ENCODE measurements around the gene CACNG4.

The CACNG4 gene

DNA sequence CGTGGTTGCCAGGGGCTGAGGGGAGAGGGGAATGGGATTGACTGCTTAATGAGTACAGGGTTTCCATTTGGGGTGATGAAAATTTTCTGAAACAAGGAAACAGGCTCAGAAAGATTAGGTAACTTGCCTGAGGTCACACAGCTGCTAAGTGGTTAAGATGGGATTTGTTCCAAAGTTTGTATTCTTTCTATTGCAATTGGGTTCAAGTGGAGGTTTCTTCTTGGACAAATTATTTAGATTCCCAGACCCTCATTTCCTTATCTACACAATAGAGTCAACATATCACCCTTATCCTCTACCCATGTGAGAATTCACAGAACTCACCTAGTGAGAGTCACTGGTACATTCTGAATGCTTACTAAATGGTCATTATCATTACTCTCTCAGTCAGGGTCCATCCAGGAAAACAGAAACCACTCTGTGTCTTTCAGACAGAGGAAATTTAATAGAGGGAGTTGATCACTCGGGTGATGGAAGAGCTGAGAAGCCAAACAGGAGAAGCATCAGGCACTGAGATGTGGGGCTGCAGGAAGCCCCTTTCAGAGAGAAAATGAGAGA lies 22.6 kb downstream of the CACNG4 start:
- no peak for DNase-seq (ENCODE audit: low spot score)
- TF ChIP-seq, protein P1, sequence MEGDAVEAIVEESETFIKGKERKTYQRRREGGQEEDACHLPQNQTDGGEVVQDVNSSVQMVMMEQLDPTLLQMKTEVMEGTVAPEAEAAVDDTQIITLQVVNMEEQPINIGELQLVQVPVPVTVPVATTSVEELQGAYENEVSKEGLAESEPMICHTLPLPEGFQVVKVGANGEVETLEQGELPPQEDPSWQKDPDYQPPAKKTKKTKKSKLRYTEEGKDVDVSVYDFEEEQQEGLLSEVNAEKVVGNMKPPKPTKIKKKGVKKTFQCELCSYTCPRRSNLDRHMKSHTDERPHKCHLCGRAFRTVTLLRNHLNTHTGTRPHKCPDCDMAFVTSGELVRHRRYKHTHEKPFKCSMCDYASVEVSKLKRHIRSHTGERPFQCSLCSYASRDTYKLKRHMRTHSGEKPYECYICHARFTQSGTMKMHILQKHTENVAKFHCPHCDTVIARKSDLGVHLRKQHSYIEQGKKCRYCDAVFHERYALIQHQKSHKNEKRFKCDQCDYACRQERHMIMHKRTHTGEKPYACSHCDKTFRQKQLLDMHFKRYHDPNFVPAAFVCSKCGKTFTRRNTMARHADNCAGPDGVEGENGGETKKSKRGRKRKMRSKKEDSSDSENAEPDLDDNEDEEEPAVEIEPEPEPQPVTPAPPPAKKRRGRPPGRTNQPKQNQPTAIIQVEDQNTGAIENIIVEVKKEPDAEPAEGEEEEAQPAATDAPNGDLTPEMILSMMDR (IDR thresholded peaks at IDR 0.05; ENCODE audit: extremely low read depth, missing control alignments), result no peak

DNA sequence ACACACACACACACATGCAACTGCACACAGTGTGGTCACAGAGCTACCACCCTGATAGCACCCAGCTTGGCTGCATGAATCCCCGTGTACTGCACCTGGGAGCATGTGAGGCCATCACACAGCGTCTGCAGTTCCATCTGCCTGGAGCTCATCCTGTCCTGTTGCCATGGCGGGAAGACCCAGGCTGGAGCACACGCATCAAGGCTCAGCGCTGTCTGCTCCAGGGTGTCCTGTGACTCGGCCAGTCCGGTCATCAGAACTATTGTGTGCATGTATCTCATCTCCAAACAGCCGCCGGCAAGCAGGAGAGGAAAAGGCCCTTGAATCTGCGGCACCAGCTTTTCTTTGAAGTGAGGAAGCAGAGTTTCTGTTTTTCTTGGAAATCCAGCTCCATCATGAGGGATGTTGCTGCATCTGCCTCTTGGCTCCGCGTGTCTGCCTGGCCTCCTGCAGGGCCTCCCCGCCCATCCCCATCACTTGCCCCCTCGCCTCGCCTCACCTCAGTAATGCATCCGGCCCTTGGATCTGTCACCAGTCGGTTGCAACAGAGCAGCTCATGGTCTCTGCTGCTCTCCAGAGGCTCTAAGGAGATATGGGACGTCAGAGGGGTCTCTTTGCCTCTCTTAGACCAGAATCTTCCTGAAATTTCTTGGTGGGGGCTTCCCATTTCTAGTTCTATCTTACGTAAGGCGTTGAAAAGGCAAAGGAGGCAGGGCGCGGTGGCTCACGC lies 23.7 kb downstream of the CACNG4 start:
- DNase-seq (ENCODE audit: low spot score), result no peak
- TF ChIP-seq, protein P1 (IDR thresholded peaks at IDR 0.05; ENCODE audit: extremely low read depth, missing control alignments), result no peak

DNA sequence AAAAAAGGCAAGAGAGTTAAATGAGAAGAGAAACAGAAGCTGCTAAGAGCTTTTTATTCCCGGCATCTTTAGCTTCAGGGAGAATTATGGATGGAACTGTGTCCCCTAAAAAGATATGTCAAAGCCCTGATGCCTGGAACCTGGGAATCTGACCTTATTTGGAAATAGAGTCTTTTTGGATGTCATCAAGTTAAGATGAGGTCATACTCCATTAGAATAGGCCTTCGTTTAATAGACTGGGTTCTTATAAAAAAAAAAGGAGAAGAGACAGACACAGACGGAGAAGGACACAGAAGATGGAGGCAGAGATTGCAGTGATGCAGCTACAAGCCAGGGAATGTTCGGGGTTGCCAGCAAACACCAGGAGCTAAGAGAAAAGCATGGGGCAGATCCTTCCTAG lies 24.6 kb downstream of the CACNG4 start:
- DNase-seq (ENCODE audit: low spot score), result no peak
- TF ChIP-seq, protein P1 (IDR thresholded peaks at IDR 0.05; ENCODE audit: extremely low read depth, missing control alignments), result no peak

DNA sequence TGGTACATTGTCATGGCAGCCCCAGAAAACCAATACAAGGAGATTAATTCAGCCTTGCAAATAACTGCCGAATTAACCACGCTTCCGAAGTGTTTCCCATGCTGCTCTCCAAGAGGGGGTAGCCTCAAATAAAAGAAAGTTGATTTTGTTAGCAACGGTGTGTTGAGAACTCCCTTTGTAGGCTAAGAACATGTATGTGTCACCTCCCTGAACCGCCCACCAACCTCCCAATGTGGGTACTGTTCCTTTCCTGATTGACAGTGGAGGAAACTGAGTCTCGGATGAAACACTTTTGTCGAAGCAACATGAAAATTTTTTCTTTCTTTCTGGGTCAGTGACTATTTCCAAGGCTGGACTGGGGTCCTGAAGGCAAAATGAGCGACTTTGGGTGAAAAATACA lies 25.1 kb downstream of the CACNG4 start:
- TF ChIP-seq, protein P1 (IDR thresholded peaks at IDR 0.05; ENCODE audit: extremely low read depth, missing control alignments), result no peak
- no peak for DNase-seq (ENCODE audit: low spot score)

DNA sequence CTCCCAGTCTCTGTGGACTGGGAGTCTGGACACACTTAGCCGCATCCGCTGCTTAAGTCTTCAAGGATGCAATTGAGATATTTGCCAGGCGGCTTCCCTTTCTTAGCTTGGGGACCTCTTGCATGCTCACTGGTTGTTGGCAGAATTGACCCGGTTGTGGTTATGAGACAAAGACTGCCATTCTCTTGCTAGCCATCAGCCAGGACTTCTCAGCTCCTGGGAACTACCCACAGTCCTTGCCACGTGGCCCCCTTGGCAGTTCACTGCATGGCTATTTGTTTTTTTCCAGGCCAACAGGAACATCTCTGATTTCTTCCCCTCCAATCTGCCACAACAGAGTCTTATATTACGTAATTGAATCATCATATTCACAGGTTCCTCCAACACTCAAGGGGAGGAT lies 25.5 kb downstream of the CACNG4 start:
- DNase-seq (ENCODE audit: low spot score), result no peak
- TF ChIP-seq, protein P1 (IDR thresholded peaks at IDR 0.05; ENCODE audit: extremely low read depth, missing control alignments), result no peak

DNA sequence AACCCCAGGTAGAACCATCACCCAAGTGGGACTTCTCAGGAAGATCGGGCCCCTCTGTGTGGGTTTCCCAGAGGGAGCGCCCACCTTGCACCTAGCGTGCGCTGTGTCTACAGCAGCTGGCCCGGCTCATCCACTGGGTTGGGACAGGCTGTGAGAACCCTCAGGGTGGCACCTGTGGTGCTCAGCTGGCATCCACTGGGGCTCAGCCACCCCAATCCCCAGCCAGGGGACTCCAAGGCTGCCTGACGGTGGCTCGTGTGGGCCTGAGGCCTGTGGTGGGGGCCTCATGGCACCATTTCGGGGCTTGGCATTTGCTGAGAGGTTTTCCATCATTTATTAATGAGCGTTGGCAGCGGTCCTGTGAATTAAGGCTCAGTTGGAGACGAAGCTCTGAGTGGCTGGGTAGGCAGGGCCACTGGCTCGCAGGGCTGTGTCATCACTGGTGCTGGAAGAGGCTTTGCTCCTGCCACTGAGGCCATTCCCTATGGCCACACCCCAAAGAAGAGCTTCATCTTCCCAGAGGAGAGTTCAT lies 28.5 kb downstream of the CACNG4 start:
- TF ChIP-seq, protein P1 (IDR thresholded peaks at IDR 0.05; ENCODE audit: extremely low read depth, missing control alignments), result no peak
- no peak for DNase-seq (ENCODE audit: low spot score)

DNA sequence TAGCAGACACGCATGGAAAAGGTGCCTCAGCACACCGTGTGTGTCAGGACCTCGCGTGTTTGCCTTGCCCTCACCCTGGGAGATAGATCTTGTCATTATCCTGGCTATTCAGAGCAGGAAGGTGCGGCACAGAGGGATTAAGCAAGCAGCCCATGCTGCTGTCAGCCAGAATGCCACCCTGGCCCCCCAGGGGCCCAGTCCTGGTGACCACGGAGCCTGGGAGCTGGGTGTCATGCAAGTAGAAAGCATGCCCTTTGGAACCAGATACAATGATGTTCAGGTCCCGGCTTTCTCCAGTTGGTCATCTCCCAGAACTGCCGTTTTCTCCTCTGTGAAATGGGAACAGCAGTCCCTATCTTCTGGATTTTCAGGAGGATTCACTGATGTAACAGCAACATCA lies 29.9 kb downstream of the CACNG4 start:
- no peak for DNase-seq (ENCODE audit: low spot score)
- TF ChIP-seq, protein P1 (IDR thresholded peaks at IDR 0.05; ENCODE audit: extremely low read depth, missing control alignments), result no peak

Data from GM20000 (cell line).